ENCODE results near the gene SAT1. TPM values are rescaled to one million over a fixed set of nuclear protein-coding genes. Genes with fewer than 3 reads are reported as not detected.
A peak's percentile ranks its signal among the peaks of the same experiment; 100 is the strongest.

Gene SAT1
- total RNA-seq, 1 experiment from 2014 or later: 448 TPM

GRCh38 chrX:23782455-23782854, 518 bp upstream of the SAT1 start:
- intact Hi-C loops (cut with micrococcal nuclease): loop anchor here (1.0 kb wide), 1 partner anchor 272 kb away; the partner anchor contains the start of gene EIF2S3

GRCh38 chrX:23783589-23784469, 856 bp downstream of the SAT1 start:
- TF ChIP-seq EZH2 (IDR thresholded peaks at IDR 0.05; ENCODE audit: low read length, unreplicated experiment) (no peak), EZH2phosphoT487 (IDR thresholded peaks at IDR 0.05; ENCODE audit: borderline replicate concordance, low read length) (no peak), CTCF (conservative IDR thresholded peaks at IDR 0.05; ENCODE audit: low read depth, low read length) (no peak)
- Histone ChIP-seq H3K9ac (ENCODE audit: low read length) (peak overlapping the region; percentile 94), H3K79me2 (ENCODE audit: low read length) (peaks cover 23% of the 10 kb centered on the region), H3K4me2 (ENCODE audit: low read length) (peak overlapping the region; percentile 89), H3K4me1 (ENCODE audit: insufficient read depth, low read length) (peaks cover 41% of the 10 kb centered on the region), H3K27me3 (ENCODE audit: low read length) (no peaks in the 10 kb centered on the region), H3K27ac (ENCODE audit: low read length) (peak overlapping the region; percentile 81), H2AFZ (ENCODE audit: low read length) (no peak overlapping the region), H3K4me3 (ENCODE audit: low read length) (peak overlapping the region; percentile 97), H3K9me3 (ENCODE audit: low read length) (no peaks in the 10 kb centered on the region), H3K36me3 (ENCODE audit: low read depth, low read length) (peaks cover 11% of the 10 kb centered on the region), H3K9me2 (replicated peaks; ENCODE audit: low read length) (no peaks in the 10 kb centered on the region), H3F3A (ENCODE audit: low read length, unreplicated experiment) (peaks cover 24% of the 10 kb centered on the region), H4K20me1 (ENCODE audit: low read length) (peaks cover 23% of the 10 kb centered on the region)
- peak; percentile 17 for DNase-seq
- ChIA-PET POLR2A (ENCODE audit: unreplicated experiment) (interaction anchor here (0.6 to 1.5 kb wide), 5 partner anchors 24 to 119 kb away, joined by 3 to 17 read pairs (median 3); partner anchors contain the start of gene PRDX4), CTCF (interaction anchor here (0.7 to 2.9 kb wide), 2 partner anchors 118 to 1808 kb away, joined by 4 to 24 read pairs; no protein-coding TSS in a partner anchor)
- intact Hi-C loops (cut with micrococcal nuclease): loop anchor here (1.0 kb wide), 3 partner anchors 23 to 118 kb away; no protein-coding TSS in a partner anchor
- BruUV-seq (replicated peaks): TSS peak; percentile 56
- ATAC-seq: no peak

More at GRCh38 chrX:23782455-23782854, 518 bp upstream of the SAT1 start:
- no TSS peak for BruUV-seq (replicated peaks)
- Histone ChIP-seq H3K9me3 (ENCODE audit: low read length) (no peaks in the 10 kb centered on the region), H2AFZ (ENCODE audit: low read length) (peak overlapping the region; percentile 83), H3K9me2 (replicated peaks; ENCODE audit: low read length) (no peaks in the 10 kb centered on the region), H3K4me3 (ENCODE audit: low read length) (peak overlapping the region; percentile 62), H3K4me1 (ENCODE audit: insufficient read depth, low read length) (peaks cover 45% of the 10 kb centered on the region), H3K9ac (ENCODE audit: low read length) (peak overlapping the region; percentile 84), H3K27ac (ENCODE audit: low read length) (peak overlapping the region; percentile 94), H3K79me2 (ENCODE audit: low read length) (peaks cover 23% of the 10 kb centered on the region), H3K36me3 (ENCODE audit: low read depth, low read length) (peaks cover 11% of the 10 kb centered on the region), H3K4me2 (ENCODE audit: low read length) (peak overlapping the region; percentile 85), H3K27me3 (ENCODE audit: low read length) (no peaks in the 10 kb centered on the region), H3F3A (ENCODE audit: low read length, unreplicated experiment) (peaks cover 24% of the 10 kb centered on the region), H4K20me1 (ENCODE audit: low read length) (peaks cover 23% of the 10 kb centered on the region)
- TF ChIP-seq EZH2phosphoT487 (IDR thresholded peaks at IDR 0.05; ENCODE audit: borderline replicate concordance, low read length) (no peak), EZH2 (IDR thresholded peaks at IDR 0.05; ENCODE audit: low read length, unreplicated experiment) (no peak), CTCF (conservative IDR thresholded peaks at IDR 0.05; ENCODE audit: low read depth, low read length) (no peak)
- DNase-seq: peak; percentile 48
- ATAC-seq: no peak
- ChIA-PET CTCF (interaction anchor here (0.5 to 2.9 kb wide), 4 partner anchors 39 to 119 kb away, joined by 3 to 24 read pairs (median 4); no protein-coding TSS in a partner anchor), POLR2A (ENCODE audit: unreplicated experiment) (interaction anchor here (0.6 to 1.5 kb wide), 6 partner anchors 24 to 272 kb away, joined by 3 to 14 read pairs (median 8); partner anchors contain the start of gene ACOT9)

All from PC-3 (cell line).